Measurements from ENCODE around the gene PSEN2.

The PSEN2 gene

GRCh38 chr1:226825746-226826100 lies 44.7 kb upstream of the PSEN2 start:
- TF ChIP-seq CTCF (IDR thresholded peaks at IDR 0.05; ENCODE audit: insufficient read depth, low read length, poor library complexity, severe bottlenecking) = no peak
- H3K36me3 ChIP-seq (ENCODE audit: control insufficient read depth, insufficient read depth, low read length) = no peaks in the 10 kb centered on the region
- no peak overlapping the region for H3K4me3 ChIP-seq (replicated peaks; ENCODE audit: low read depth, low read length)
- no peak for DNase-seq (ENCODE audit: extremely low read depth, insufficient read length)
- no peaks in the 10 kb centered on the region for H3K27me3 ChIP-seq (replicated peaks; ENCODE audit: control insufficient read depth, insufficient read depth, low read length)

- Histone ChIP-seq H3K36me3 (ENCODE audit: control insufficient read depth, insufficient read depth, low read length) (no peaks in the 10 kb centered on the region), H3K27me3 (replicated peaks; ENCODE audit: control insufficient read depth, insufficient read depth, low read length) (no peaks in the 10 kb centered on the region), H3K4me3 (replicated peaks; ENCODE audit: low read depth, low read length) (no peak overlapping the region)
- no peak for DNase-seq (ENCODE audit: extremely low read depth, insufficient read length)
- no peak for TF ChIP-seq CTCF (IDR thresholded peaks at IDR 0.05; ENCODE audit: insufficient read depth, low read length, poor library complexity, severe bottlenecking)
Measured at GRCh38 chr1:226826479-226827261, 43.7 kb upstream of the PSEN2 start.

- Histone ChIP-seq H3K27me3 (replicated peaks; ENCODE audit: control insufficient read depth, insufficient read depth, low read length) (no peaks in the 10 kb centered on the region), H3K36me3 (ENCODE audit: control insufficient read depth, insufficient read depth, low read length) (no peaks in the 10 kb centered on the region), H3K4me3 (replicated peaks; ENCODE audit: low read depth, low read length) (no peak overlapping the region)
- DNase-seq (ENCODE audit: extremely low read depth, insufficient read length) = no peak
- no peak for TF ChIP-seq CTCF (IDR thresholded peaks at IDR 0.05; ENCODE audit: insufficient read depth, low read length, poor library complexity, severe bottlenecking)
Measured at GRCh38 chr1:226827458-226827857, 43.0 kb upstream of the PSEN2 start.

- DNase-seq (ENCODE audit: extremely low read depth, insufficient read length) = peak; percentile 86
- Histone ChIP-seq H3K27me3 (replicated peaks; ENCODE audit: control insufficient read depth, insufficient read depth, low read length) (no peaks in the 10 kb centered on the region), H3K36me3 (ENCODE audit: control insufficient read depth, insufficient read depth, low read length) (no peaks in the 10 kb centered on the region), H3K4me3 (replicated peaks; ENCODE audit: low read depth, low read length) (0 out of 2 replicates have a peak overlapping the region, but pooled peaks have one; percentile 14)
- TF ChIP-seq CTCF (IDR thresholded peaks at IDR 0.05; ENCODE audit: insufficient read depth, low read length, poor library complexity, severe bottlenecking) = peak; percentile 93
Measured at GRCh38 chr1:226827968-226828513, 42.4 kb upstream of the PSEN2 start.

- no peaks in the 10 kb centered on the region for H3K36me3 ChIP-seq (ENCODE audit: control insufficient read depth, insufficient read depth, low read length)
- no peak overlapping the region for H3K4me3 ChIP-seq (replicated peaks; ENCODE audit: low read depth, low read length)
- TF ChIP-seq CTCF (IDR thresholded peaks at IDR 0.05; ENCODE audit: insufficient read depth, low read length, poor library complexity, severe bottlenecking) = no peak
- DNase-seq (ENCODE audit: extremely low read depth, insufficient read length) = no peak
- no peaks in the 10 kb centered on the region for H3K27me3 ChIP-seq (replicated peaks; ENCODE audit: control insufficient read depth, insufficient read depth, low read length)
Measured at GRCh38 chr1:226829105-226829504, 41.3 kb upstream of the PSEN2 start.
